Frontal cortex (tissue), 4 donors: ENCODE results near the gene HTATIP2. TPM values are rescaled to one million over a fixed set of nuclear protein-coding genes. Genes with fewer than 3 reads are reported as not detected.
"Not testable (repeated sequence)": the region's sequence is repeated elsewhere in the genome, so short reads cannot be mapped to it uniquely, and the experiment has no call there.

Experiments
- DNase-seq, 2 donors: peaks; one replicate each; pipeline ENCODE4 v3.0.0; 2012; ENCODE audit warnings: low spot score in 2 of 2
- FAIRE-seq: peaks from 2 replicates; lab custom pipeline; 2012; peaks lifted over from hg19 to GRCh38; lab: Jason Lieb, UNC
- total RNA-seq: library from RNA; depleted of rRNA; stranded (reverse); fragments of >200 nt; gene quantifications from one replicate; pipeline ENCODE4 v1.2.3, GENCODE V29; 2014
- donor health status: control.
- donor health status: control.
- donor health status: control.

The HTATIP2 gene
- total RNA-seq, 1 donor from 2014 or later = 2.9 TPM

GRCh38 chr11:20367313-20367948 is 3.9 kb downstream of the HTATIP2 start:
- DNase-seq (peak in 1 of 2 donors; percentile 61), FAIRE-seq (peak; percentile 76)

GRCh38 chr11:20368438-20368837 is 4.9 kb downstream of the HTATIP2 start:
- DNase-seq = no peak
- no peak for FAIRE-seq

DNA sequence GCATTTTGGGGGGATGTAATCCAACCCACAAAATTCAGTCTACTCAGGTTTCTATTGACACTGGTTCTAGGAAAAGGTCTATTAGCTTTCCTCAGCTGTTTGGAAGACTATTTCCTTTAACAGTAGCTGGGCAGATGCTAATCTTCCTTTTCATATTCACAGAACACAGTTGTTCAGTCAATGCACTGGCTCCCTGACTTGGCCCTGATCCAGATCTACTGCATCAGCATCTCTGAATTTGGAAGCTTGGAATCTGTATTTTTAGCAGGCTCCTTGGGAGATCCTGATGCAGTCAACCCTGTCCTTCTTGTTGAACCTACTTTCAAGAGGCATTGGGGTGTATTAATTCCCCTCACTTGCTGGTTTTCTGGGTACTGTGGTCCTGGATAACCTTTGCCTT is 6.3 kb downstream of the HTATIP2 start:
- no peak for DNase-seq
- FAIRE-seq = no peak

- no peak for DNase-seq
- no peak for FAIRE-seq
These were observed 8.6 kb downstream of the HTATIP2 start for GRCh38 chr11:20372081-20372626.

DNA sequence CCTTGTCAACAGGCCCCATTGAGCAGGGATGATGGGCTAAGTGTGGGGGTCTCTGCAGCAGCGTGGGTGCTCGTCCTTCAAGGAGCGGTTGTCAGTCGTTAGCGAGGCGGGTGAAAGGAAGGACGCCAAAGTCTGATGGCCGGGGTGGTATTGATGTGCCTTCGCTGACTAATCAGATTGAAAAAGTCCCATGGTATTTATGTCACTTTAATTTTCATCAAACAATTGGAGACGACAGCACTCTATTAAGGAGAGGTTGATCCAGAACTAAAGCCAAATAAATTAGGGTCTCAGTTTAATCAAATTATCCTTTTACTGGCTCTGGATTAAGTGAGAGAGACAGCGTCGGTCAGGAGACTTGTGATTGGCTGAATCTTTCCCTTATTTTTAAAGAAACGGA is 9.6 kb downstream of the HTATIP2 start:
- FAIRE-seq = no peak
- DNase-seq = no peak

- no peak for FAIRE-seq
- DNase-seq = no peak
These were observed 10.2 kb downstream of the HTATIP2 start for GRCh38 chr11:20373568-20374209.

- no peak for FAIRE-seq
- no peak for DNase-seq
These were observed 11.3 kb downstream of the HTATIP2 start for GRCh38 chr11:20374741-20375300.

- FAIRE-seq = no peak
- DNase-seq = no peak
These were observed 12.7 kb downstream of the HTATIP2 start for GRCh38 chr11:20376162-20376730.

- DNase-seq, FAIRE-seq: not testable (repeated sequence)
These were observed 22.5 kb downstream of the HTATIP2 start for GRCh38 chr11:20385996-20386395.

DNA sequence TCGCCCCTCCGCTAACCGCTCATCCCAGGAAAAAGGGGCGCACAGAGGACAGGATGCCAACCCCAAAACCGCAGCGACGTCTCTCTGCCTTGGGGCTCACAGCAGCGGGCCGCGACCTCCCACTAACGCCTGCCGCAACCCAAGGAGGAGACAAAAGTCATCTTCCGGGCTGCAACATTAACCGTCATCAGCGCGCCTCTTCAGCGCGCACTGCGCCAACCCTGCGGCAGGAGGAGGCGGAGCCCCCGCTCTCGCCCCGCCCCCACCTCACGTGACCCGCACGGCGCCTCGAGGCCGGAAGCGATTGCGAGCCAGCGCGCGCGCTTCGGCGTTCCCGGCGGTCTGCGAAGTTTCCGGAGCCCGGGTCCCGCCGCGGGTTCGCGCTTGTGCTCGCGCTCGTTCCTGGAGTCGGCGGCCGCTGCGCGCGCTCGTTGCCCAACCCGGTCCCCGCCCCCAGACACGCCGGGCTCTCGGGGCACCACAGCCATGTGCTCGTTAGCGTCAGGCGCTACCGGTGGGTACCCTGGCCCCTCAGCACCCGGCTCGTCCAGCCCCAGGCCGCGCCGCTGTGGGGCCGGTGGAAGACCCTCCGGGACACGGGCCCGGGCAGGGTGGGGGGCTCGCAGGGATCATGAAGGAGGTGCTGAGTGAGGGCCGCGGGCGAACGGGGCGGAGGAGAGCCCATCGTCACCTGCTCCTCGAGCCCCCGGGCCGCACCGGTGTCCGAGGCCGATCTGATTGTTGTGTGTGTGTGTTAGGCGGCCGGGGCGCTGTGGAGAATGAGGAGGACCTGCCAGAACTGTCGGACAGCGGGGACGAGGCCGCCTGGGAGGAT is 24.0 kb downstream of the HTATIP2 start, which contains the start of gene PRMT3:
Gene PRMT3, plus strand, starts transcription at position 456 of the 835 bp plus-strand sequence. Its CDS starts 31 bp downstream, at position 487.
- DNase-seq (peak; percentile 95), FAIRE-seq (no peak)

DNA sequence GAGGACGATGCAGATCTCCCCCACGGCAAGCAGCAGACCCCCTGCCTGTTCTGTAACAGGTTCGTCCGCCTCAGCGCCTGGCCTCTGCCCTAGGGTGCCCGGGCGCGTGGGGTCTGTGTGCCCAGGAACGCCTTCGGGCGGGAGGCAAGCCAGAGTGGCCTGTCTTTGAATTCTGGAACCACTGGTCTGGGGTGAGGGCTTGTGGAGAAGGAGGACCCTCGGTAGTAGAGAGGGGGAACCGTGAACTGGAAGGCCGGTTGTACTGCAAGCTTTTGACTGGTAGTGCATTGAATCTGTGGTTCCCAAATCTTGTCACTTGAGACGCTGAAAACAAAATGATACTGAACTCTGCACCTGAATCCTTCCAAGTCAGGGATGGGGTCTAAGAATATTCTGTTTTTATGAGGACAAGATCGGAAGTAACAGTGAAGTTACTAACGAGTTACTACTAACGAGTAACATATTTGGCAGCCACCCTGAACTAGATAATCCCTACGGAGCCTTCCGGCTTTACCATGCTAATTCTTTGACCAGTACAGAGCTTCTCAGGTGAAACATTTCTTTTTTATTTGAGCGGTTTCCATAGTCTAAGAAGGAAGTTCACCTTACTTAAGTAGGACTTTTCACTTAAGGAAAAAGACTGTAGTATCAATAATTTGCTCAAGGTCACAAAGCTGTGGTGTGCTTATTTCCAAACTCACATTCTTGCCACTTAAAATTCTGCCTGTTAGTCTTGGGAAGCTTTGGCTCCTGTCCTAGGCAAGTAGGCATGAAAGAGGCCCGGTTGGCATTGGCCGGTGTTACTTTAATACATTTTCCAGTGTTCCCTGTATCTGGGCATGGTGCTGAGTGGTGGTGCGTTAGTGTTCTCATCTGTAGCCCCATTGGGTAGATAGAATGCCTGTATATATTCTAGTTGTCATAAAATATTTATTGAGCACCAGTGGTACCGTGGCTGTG is 24.9 kb downstream of the HTATIP2 start:
- FAIRE-seq (no peak), DNase-seq (peak in 1 of 2 donors; percentile 24)

DNA sequence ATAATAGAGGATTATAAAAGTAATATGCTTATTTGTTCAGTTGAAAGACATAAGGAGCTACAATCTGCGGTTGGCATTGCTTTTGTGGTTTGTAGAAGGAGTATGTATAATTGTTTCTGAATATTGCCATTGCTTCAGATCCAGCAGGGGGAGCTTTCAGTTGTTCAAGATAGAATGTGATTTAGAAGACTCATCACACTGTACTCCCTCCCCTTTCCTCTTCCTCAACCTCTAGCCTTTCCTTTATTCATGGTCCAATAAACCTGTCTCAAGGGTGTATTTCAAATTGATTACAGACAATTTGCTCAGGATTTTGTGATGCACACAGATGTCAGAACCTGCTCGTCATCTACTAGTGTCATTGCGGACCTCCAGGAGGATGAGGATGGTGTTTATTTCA is 33.8 kb downstream of the HTATIP2 start:
- DNase-seq = peak in 1 of 2 donors; percentile 16
- FAIRE-seq = no peak

DNA sequence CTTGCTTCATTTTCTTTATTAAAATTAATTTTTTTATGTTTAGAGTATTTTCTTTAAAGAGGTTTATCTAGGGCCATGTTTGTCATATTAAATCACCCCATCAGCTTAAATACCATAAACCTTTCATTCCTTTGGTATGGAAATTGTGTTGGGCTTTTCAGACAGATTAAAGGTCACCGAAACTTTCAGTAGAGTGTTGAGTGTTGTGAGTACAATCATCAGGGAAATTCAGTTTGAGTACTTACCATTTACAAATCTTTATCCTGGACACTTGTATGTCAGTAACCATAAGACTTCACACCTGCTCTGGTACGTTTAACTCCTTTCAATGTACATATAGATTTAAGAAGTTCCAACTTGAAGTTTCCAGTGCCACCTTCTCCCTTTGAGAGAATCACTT is 36.0 kb downstream of the HTATIP2 start:
- DNase-seq (no peak), FAIRE-seq (no peak)

DNA sequence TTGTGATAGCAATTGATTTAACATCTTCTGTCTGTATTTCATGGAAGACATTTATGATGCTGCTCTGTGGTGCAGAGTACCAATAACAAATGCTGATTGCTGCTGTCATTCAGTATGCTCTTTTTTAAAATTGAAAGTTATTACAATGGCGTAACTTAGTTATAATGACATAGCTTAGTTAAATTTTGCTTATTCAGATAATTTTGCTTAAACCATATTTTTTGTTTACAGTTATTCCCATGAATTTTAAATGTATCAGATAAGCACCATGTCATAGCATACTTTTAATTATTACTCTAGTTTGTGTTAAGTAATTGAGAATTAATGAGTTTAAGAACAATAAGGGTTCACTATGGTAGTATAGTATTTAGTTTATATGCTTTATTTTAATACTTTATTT is 39.5 kb downstream of the HTATIP2 start:
- DNase-seq (no peak), FAIRE-seq (no peak)

DNA sequence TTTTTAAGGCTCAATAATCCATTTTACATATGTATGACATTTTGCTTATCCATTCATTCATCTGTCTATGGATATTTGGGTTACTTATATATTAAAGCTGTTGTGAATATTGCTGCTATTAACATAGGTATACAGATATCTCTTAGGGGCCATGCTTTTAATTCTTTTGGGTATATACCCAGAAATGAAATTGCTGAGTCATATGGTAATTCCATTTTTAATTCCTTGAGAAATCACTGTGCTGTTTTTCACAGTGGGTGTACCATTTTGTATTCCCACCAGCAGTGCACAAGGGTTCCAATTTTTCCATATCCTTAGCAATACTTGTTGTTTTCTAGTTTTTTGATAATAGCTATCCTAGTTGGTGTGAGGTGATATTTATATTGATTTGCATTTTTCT is 43.0 kb downstream of the HTATIP2 start:
- FAIRE-seq (no peak), DNase-seq (no peak)

GRCh38 chr11:20407344-20407743 is 43.8 kb downstream of the HTATIP2 start:
- DNase-seq = no peak
- no peak for FAIRE-seq

DNA sequence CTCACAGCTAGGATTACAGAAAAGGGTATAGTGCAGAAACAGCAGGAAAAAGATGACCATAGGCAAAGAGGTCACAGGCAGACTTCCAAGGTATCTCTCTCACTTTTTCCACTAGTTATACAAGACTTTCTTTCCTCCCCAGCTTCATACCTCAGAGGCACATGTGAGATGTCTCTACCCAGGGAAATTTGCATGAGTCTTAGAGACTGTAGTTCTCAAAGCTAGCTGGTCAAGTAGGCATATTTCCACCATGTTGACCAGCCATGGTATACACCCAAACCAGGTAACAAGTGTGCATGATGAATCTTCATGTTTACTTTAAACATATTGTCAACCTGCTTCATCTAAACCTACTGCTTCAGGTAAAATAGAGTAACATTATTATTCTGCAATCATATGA is 51.9 kb downstream of the HTATIP2 start:
- DNase-seq (no peak), FAIRE-seq (no peak)

- DNase-seq (no peak), FAIRE-seq (no peak)
These were observed 54.3 kb downstream of the HTATIP2 start for GRCh38 chr11:20417771-20418170.

- DNase-seq (no peak), FAIRE-seq (no peak)
These were observed 58.4 kb downstream of the HTATIP2 start for GRCh38 chr11:20421946-20422345.
